HG02970 (cell line): ENCODE data around the gene UNK.
"Not testable (repeated sequence)": the region's sequence is repeated elsewhere in the genome, so short reads cannot be mapped to it uniquely, and the experiment has no call there.

Experiments
- ATAC-seq: cut with Tn5 transposase; IDR thresholded peaks from one replicate; pipeline ENCODE4 v1.9.1; 2021; ENCODE audit warnings: mild to moderate bottlenecking, moderate library complexity, moderate number of reproducible peaks; ENCODE audit not compliant: unreplicated experiment, low FRiP score

UNK gene

GRCh38 chr17:75773121-75773807 is 11.3 kb upstream of the UNK start:
- ATAC-seq = no peak

- ATAC-seq = no peak
Observed at GRCh38 chr17:75773808-75774470, 10.7 kb upstream of the UNK start.

- ATAC-seq = no peak
Observed at GRCh38 chr17:75774471-75774990, 10.1 kb upstream of the UNK start.

- no peak for ATAC-seq
Observed at GRCh38 chr17:75774991-75775668, 9.5 kb upstream of the UNK start.

GRCh38 chr17:75776386-75777295 is 8.0 kb upstream of the UNK start:
- no peak for ATAC-seq

GRCh38 chr17:75777296-75777922 is 7.2 kb upstream of the UNK start:
- ATAC-seq = no peak

DNA sequence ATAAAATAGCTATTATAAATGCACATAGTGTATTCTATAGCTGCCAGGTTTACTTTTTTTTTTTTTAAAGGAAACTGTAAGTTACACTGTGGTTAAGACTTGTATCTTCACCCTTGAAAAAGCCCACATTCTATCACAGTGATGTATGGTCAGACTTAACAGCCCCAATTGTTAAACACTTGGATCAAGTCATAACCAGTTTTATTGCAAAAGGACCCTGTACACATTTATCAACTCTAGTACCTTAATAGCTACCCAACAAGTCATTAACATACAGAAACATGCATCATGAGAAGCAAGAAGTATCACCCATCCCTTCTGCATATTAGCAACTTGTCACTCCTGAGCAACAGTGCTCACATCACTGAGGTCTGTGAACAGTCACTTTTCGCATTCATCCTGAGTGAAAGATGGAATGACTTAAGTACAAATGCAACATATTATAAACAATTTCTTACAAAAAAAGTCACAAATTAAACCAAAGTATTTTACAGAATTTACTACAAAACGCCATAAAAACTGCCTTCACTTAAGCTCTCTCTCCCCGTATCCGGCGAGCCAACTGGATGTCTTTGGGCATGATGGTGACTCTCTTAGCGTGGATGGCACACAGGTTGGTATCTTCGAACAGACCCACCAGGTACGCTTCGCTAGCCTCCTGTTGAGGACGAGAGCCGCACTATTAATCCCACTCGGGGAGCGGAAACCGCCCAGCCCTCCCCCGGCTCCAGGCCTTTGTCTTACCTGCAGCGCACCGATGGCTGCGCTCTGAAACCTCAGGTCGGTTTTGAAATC is 6.3 kb upstream of the UNK start:
- ATAC-seq = not testable (repeated sequence)

DNA sequence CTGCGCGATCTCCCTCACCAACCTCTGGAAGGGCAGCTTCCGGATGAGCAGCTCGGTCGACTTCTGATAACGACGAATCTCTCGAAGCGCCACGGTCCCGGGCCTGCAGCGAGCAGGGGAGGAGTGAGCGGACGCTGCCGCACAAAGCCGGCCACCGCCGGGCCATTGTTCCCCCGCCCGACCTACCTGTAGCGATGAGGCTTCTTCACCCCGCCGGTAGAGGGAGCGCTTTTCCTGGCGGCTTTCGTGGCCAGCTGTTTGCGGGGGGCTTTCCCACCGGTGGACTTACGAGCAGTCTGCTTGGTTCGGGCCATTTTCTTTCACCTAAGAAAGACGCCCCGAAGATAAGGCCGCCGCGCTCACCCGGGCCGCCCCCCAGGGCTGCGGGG is 5.8 kb upstream of the UNK start:
- ATAC-seq = peak; percentile 12

DNA sequence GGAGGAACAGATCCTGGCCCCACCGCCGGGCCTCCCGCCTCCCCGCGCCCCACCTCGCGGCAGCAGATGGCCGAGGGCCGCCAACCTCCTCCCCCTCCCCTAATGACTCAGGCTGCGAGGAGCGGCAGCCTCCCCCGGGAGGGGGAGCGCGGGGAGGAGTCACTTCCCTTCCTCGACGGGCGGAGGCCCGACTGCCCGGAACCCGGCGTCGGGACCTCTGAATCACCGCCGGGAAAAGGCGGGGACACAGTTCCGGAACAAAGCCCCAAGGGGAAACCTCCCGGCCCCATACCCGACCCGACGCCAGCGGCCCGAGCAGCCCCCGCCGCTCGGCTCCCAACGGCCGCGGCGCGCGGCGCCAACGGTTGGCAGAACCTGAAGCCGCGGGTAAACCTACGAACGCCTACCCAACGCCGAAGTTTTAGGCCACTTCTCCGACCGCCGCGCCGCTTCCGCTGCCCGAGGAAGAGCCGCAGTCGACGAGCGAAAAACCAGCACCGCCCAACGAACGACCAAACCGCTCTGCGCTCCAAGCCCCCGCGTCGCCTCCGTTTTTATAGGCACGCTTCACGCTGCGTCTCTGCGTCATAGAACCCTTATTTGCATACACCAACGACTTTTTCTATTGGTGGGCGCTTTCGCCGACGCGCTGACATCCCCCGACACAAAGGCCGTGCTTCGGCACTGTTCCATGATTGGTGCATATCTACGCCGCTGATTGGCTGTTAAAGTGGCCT is 5.2 kb upstream of the UNK start:
- peak; percentile 61 for ATAC-seq

DNA sequence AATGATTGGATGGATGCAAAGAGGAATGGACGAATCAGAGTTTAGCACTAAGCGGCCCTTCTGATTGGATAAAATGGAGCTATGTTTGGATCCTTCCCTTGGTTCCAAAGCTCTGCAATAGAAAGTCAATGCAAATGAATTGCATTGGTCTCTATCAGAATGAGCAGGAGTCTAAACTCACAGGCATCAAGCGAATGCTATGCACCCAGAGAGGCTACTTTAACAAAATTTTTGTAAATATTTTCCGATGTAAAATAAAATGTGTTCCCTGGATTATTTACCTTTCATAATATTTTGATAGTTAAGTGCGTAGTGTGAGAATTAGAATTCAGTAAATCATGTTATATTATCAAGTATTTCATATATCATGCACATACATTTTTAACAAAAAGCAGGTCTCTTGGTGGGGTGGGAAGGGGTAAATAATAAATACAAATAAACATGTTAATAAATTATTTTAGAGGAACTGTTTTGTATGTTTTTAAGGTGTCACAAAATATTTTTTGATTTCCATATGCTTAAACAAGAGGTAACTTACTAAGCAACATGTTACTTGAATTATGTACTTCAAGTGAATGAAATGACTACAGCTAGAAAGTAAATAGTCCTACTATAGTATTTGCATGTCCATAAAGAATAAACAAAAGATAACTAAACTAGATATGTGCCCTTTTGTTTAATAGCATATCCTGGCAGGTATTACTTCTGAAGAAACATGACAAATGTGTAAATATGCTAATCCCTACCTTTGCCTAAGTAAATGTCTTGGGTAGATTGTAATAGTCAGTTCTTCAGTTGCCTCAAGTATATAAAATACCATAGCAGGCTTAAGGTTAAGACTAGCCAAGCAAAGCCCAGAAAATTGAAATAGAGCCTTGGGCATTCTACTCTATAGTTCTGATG is 4.4 kb upstream of the UNK start:
- ATAC-seq = no peak

GRCh38 chr17:75783069-75783783 is 1.4 kb upstream of the UNK start:
- ATAC-seq = no peak

- no peak for ATAC-seq
Observed at GRCh38 chr17:75783803-75784472, 668 bp upstream of the UNK start.

DNA sequence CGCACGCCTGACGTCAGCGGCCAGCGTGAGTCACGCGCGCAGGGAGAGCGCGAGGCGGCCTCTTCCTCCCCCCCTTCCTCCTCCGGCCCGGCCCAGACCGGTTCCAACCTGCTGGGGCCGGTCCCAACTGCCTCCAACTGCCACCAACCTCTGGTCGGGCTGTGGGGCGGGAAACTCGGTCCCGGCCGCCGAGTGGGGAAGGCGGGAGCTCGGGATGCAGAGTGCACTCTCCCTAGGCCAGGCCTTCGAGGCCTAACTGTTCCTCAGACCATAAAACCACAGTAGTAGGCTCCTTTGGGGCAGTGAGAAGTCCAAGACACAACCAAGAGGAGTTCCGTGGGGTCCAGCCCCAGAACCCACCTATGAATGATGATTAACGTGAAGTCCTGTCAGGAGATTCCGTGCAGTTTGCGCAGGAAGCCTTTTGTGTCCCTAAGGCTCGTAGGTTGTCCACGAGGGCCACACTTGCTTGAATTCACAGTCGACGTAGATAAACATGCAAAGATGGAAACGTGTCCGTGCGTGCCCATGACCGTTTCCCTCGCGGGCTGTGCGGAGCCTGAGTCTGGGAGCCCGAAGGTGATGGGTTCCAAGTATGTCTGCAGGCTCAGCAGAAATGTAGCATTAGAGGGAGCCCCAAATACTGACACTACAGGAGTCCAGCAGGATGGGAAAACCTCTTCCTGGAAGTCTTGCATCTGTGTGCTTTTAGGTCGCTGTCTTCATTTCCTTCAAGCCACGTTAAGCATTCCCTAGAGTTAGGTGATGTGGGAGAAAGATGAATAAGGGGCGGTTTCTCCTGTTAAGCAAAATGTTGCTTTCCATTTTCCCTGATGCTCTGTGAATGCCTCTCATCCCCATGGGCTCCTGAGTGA is 647 bp downstream of the UNK start:
- ATAC-seq = peak; percentile 54

DNA sequence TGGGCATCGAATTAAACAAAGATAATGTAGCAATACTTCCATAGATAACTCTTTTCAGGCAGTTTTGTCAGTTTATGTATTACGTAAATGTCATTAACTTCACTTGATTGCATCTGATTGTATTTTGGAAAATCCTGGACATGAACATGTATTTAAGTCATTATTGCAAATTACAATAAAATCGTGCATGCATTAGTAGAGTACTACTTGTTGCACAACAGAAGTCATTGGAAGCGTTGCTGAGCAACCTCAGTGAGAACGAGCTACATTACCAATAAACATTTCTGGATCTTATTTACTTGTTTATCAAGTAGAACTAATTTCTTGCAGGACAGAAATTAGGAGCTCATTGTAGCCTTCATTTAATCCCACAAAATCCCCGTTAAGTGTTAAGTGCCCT is 6.6 kb downstream of the UNK start:
- ATAC-seq = no peak

DNA sequence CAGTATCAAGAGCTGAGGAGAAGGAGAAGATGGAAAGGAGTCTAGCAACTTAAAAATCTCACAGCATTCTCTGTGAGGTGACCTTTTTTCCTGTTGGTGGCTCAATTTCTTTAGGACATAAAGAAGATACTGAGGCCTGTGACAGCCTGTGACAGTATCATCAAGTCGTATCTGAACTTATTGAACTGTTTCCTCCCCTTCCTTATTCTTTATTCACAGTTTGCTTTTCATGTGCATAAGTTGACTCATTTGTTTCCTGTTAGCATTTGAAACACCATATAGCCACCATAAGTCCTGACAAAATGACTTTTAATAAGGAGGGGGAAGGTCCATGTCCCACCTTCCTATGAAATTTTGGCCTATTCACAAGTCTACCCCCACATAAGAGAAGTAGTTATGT is 8.9 kb downstream of the UNK start:
- no peak for ATAC-seq
